HepG2 (cell line): ENCODE measurements around the gene SMAD3. TPM values are rescaled to one million over a fixed set of nuclear protein-coding genes. Genes with fewer than 3 reads are reported as not detected.

Source experiments
- CENPX ChIP-seq: sonication (generic); formaldehyde crosslinking; IDR thresholded peaks from 2 replicates; pipeline ENCODE4 v1.9.0; 2021; ENCODE audit warnings: mild to moderate bottlenecking, missing genetic modification reagents, moderate library complexity
- FOXK2 ChIP-seq: fragments of 450-650 bp; IDR thresholded peaks from 2 replicates; pipeline ENCODE4 v1.6.1; 2016
- HDAC2 ChIP-seq: sonication (generic); formaldehyde crosslinking; IDR thresholded peaks from 2 replicates; pipeline ENCODE4 v1.4.0; 2020; ENCODE audit warnings: missing genetic modification reagents
- HMG20A ChIP-seq: IDR thresholded peaks from 2 replicates; pipeline ENCODE4 v1.6.1; 2016; ENCODE audit warnings: borderline replicate concordance
- KAT8 ChIP-seq: IDR thresholded peaks from 2 replicates; pipeline ENCODE4 v1.6.1; 2016; ENCODE audit warnings: missing genetic modification reagents, missing compliant biosample characterization
- PAF1 ChIP-seq: IDR thresholded peaks from 2 replicates; pipeline ENCODE4 v1.6.1; 2016; ENCODE audit warnings: missing genetic modification reagents, missing compliant biosample characterization
- REL ChIP-seq: sonication (generic); formaldehyde crosslinking; conservative IDR thresholded peaks from 2 replicates; pipeline ENCODE4 v1.8.0; 2022; ENCODE audit warnings: mild to moderate bottlenecking, missing genetic modification reagents, moderate library complexity
- TBX2 ChIP-seq: sonication (generic); formaldehyde crosslinking; IDR thresholded peaks from 2 replicates; pipeline ENCODE4 v1.5.0; 2020; ENCODE audit warnings: missing genetic modification reagents, mild to moderate bottlenecking, borderline replicate concordance
- TP53 ChIP-seq: sonication (generic); formaldehyde crosslinking; conservative IDR thresholded peaks from 2 replicates; pipeline ENCODE4 v1.4.0; 2020; ENCODE audit warnings: missing genetic modification reagents
- TSC22D2 ChIP-seq: sonication (generic); formaldehyde crosslinking; IDR thresholded peaks from 2 replicates; pipeline ENCODE4 v1.5.1; 2020; ENCODE audit warnings: missing genetic modification reagents, mild to moderate bottlenecking, borderline replicate concordance
- ZNF282 ChIP-seq: fragments of 450-650 bp; IDR thresholded peaks from 2 replicates; pipeline ENCODE4 v1.6.1; 2018; ENCODE audit not compliant: partially characterized antibody
- ZNF773 ChIP-seq: sonication (generic); formaldehyde crosslinking; IDR thresholded peaks from 2 replicates; pipeline ENCODE4 v1.4.0; 2020; ENCODE audit warnings: missing genetic modification reagents, borderline replicate concordance
- polyA plus RNA-seq, 8 experiments: library from polyadenylated mRNA; depleted of rRNA in 3 of 8; stranded (reverse) in 7 of 8; unstranded in 1 of 8; fragments of >200 nt; fragmentation: Illumina TruSeq in 4 of 8; extraction: Trizol in 4 of 8; gene quantifications; 2 replicates each; pipeline versions ENCODE4 v1.2.1 to v1.2.3, GENCODE V29; 2011 to 2016; ENCODE audit warnings: low read depth in 4 of 8, missing spikeins in 1 of 8, mixed read lengths in 1 of 8; ENCODE audit not compliant: insufficient read depth in 1 of 8
- total RNA-seq, 5 experiments: library from RNA; depleted of rRNA; stranded (reverse); fragments of >200 nt; fragmentation: Illumina TruSeq; extraction: Trizol; gene quantifications; 2 replicates each; pipeline ENCODE4 v1.2.3, GENCODE V29; 2016; ENCODE audit warnings: low read depth in 1 of 5
- TF ChIP-seq, protein P1 (sequence below): sonication (generic); formaldehyde crosslinking; conservative IDR thresholded peaks from 2 replicates; pipeline ENCODE4 v1.4.0; 2020; ENCODE audit warnings: missing genetic modification reagents
- TF ChIP-seq, protein P2 (sequence below): sonication (generic); formaldehyde crosslinking; IDR thresholded peaks from one replicate; pipeline ENCODE4 v1.5.1; 2020; ENCODE audit warnings: mild to moderate bottlenecking, missing genetic modification reagents; ENCODE audit errors: not compliant biosample characterization
- TF ChIP-seq, protein P3 (sequence below): sonication (generic); formaldehyde crosslinking; IDR thresholded peaks from 2 replicates; pipeline ENCODE4 v1.4.0; 2020; ENCODE audit warnings: mild to moderate bottlenecking, missing genetic modification reagents

Gene SMAD3
- total and polyA plus RNA-seq, 2 of the 13 experiments (the other 11 are each of a cell fraction or from before 2014, with no cell fraction given): 8.6 to 56.3 TPM

- TF ChIP-seq PAF1 (no peak), FOXK2 (0 out of 2 replicates have a peak, but pooled peaks have one; percentile 22), ZNF282 (no peak), TSC22D2 (CRISPR knock-in tag) (peak; percentile 30; the same call in 1 of the 2 replicates), CENPX (CRISPR knock-in tag) (no peak), TBX2 (CRISPR knock-in tag) (peak; percentile 90), ZNF773 (CRISPR knock-in tag) (no peak), TP53 (CRISPR knock-in tag) (peak; percentile 47; the same call in 1 of the 2 replicates), KAT8 (CRISPR knock-in tag) (peak; percentile 76), HMG20A (CRISPR knock-in tag) (peak; percentile 90), HDAC2 (CRISPR knock-in tag) (peak; percentile 97), REL (CRISPR knock-in tag) (no peak)
- TF ChIP-seq, protein P1, sequence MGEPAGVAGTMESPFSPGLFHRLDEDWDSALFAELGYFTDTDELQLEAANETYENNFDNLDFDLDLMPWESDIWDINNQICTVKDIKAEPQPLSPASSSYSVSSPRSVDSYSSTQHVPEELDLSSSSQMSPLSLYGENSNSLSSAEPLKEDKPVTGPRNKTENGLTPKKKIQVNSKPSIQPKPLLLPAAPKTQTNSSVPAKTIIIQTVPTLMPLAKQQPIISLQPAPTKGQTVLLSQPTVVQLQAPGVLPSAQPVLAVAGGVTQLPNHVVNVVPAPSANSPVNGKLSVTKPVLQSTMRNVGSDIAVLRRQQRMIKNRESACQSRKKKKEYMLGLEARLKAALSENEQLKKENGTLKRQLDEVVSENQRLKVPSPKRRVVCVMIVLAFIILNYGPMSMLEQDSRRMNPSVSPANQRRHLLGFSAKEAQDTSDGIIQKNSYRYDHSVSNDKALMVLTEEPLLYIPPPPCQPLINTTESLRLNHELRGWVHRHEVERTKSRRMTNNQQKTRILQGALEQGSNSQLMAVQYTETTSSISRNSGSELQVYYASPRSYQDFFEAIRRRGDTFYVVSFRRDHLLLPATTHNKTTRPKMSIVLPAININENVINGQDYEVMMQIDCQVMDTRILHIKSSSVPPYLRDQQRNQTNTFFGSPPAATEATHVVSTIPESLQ (CRISPR knock-in tag): no peak
- TF ChIP-seq, protein P2, sequence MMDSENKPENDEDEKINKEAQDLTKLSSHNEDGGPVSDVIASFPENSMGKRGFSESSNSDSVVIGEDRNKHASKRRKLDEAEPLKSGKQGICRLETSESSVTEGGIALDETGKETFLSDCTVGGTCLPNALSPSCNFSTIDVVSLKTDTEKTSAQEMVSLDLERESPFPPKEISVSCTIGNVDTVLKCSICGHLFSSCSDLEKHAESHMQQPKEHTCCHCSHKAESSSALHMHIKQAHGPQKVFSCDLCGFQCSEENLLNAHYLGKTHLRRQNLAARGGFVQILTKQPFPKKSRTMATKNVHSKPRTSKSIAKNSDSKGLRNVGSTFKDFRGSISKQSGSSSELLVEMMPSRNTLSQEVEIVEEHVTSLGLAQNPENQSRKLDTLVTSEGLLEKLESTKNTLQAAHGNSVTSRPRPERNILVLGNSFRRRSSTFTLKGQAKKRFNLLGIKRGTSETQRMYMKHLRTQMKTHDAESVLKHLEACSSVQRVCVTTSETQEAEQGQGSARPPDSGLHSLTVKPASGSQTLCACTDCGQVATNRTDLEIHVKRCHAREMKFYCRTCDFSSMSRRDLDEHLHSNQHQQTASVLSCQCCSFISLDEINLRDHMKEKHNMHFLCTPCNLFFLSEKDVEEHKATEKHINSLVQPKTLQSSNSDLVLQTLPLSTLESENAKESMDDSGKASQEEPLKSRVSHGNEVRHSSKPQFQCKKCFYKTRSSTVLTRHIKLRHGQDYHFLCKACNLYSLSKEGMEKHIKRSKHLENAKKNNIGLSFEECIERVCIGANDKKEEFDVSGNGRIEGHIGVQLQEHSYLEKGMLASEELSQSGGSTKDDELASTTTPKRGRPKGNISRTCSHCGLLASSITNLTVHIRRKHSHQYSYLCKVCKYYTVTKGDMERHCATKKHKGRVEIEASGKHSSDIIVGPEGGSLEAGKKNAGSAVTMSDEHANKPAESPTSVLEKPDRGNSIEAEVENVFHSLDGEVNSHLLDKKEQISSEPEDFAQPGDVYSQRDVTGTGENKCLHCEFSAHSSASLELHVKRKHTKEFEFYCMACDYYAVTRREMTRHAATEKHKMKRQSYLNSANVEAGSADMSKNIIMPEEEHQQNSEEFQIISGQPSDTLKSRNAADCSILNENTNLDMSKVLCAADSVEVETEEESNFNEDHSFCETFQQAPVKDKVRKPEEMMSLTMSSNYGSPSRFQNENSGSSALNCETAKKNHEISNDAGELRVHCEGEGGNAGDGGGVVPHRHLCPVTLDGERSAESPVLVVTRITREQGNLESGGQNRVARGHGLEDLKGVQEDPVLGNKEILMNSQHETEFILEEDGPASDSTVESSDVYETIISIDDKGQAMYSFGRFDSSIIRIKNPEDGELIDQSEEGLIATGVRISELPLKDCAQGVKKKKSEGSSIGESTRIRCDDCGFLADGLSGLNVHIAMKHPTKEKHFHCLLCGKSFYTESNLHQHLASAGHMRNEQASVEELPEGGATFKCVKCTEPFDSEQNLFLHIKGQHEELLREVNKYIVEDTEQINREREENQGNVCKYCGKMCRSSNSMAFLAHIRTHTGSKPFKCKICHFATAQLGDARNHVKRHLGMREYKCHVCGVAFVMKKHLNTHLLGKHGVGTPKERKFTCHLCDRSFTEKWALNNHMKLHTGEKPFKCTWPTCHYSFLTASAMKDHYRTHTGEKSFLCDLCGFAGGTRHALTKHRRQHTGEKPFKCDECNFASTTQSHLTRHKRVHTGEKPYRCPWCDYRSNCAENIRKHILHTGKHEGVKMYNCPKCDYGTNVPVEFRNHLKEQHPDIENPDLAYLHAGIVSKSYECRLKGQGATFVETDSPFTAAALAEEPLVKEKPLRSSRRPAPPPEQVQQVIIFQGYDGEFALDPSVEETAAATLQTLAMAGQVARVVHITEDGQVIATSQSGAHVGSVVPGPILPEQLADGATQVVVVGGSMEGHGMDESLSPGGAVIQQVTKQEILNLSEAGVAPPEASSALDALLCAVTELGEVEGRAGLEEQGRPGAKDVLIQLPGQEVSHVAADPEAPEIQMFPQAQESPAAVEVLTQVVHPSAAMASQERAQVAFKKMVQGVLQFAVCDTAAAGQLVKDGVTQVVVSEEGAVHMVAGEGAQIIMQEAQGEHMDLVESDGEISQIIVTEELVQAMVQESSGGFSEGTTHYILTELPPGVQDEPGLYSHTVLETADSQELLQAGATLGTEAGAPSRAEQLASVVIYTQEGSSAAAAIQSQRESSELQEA (CRISPR knock-in tag): no peak
- TF ChIP-seq, protein P3, sequence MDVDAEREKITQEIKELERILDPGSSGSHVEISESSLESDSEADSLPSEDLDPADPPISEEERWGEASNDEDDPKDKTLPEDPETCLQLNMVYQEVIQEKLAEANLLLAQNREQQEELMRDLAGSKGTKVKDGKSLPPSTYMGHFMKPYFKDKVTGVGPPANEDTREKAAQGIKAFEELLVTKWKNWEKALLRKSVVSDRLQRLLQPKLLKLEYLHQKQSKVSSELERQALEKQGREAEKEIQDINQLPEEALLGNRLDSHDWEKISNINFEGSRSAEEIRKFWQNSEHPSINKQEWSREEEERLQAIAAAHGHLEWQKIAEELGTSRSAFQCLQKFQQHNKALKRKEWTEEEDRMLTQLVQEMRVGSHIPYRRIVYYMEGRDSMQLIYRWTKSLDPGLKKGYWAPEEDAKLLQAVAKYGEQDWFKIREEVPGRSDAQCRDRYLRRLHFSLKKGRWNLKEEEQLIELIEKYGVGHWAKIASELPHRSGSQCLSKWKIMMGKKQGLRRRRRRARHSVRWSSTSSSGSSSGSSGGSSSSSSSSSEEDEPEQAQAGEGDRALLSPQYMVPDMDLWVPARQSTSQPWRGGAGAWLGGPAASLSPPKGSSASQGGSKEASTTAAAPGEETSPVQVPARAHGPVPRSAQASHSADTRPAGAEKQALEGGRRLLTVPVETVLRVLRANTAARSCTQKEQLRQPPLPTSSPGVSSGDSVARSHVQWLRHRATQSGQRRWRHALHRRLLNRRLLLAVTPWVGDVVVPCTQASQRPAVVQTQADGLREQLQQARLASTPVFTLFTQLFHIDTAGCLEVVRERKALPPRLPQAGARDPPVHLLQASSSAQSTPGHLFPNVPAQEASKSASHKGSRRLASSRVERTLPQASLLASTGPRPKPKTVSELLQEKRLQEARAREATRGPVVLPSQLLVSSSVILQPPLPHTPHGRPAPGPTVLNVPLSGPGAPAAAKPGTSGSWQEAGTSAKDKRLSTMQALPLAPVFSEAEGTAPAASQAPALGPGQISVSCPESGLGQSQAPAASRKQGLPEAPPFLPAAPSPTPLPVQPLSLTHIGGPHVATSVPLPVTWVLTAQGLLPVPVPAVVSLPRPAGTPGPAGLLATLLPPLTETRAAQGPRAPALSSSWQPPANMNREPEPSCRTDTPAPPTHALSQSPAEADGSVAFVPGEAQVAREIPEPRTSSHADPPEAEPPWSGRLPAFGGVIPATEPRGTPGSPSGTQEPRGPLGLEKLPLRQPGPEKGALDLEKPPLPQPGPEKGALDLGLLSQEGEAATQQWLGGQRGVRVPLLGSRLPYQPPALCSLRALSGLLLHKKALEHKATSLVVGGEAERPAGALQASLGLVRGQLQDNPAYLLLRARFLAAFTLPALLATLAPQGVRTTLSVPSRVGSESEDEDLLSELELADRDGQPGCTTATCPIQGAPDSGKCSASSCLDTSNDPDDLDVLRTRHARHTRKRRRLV (CRISPR knock-in tag): 0 out of 2 replicates have a peak, but pooled peaks have one; percentile 47
These were observed 81.5 kb downstream of the SMAD3 start (continued) for GRCh38 chr15:67146875-67147381.
